AG09309 (cell line): ENCODE results near the gene GPR31.
"Not testable (repeated sequence)": the region's sequence is repeated elsewhere in the genome, so short reads cannot be mapped to it uniquely, and the experiment has no call there.

ENCODE experiments used
- DNase-seq: peaks from one replicate; pipeline ENCODE4 v3.0.0-alpha.2; 2010; ENCODE audit warnings: low read depth
- H3K4me3 ChIP-seq: 2 replicates; pipeline ENCODE4 v1.5.1; 2011; ENCODE audit warnings: mild to moderate bottlenecking, low read depth, low read length, moderate library complexity; ENCODE audit not compliant: control insufficient read depth
- CTCF ChIP-seq: IDR thresholded peaks from 2 replicates; pipeline ENCODE4 v1.5.1; 2011; ENCODE audit warnings: mild to moderate bottlenecking, low read depth, low read length, inconsistent platforms; ENCODE audit not compliant: insufficient read depth, control insufficient read depth; ENCODE audit errors: missing control alignments

Gene GPR31, protein sequence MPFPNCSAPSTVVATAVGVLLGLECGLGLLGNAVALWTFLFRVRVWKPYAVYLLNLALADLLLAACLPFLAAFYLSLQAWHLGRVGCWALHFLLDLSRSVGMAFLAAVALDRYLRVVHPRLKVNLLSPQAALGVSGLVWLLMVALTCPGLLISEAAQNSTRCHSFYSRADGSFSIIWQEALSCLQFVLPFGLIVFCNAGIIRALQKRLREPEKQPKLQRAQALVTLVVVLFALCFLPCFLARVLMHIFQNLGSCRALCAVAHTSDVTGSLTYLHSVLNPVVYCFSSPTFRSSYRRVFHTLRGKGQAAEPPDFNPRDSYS

DNA sequence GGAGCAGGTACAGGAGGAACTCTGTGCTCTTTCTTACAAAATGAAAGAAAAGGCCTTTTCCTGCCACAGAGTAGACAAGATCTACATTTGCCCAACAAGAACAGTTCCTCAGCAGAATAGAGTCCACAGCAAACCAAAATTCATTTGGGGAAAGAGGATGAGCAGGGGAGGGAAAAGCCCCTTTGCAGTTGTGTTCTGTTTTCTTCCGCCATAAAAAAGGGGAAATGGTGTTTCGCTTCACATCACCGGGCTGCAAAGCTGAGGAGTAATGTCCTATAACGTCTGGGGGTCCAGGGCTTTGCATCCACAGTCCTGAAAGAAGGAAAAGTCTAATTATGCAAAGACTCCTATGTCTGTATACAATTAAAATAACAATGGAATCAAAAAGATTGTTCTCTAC lies at the start of gene GPR31:
Gene GPR31, minus strand, starts transcription at position 118 of the 400 bp plus-strand sequence. CDS start 149 bp downstream, outside the sequence.
- no peak within 1 kb of the TSS for H3K4me3 ChIP-seq
- no peak for TF ChIP-seq CTCF
- DNase-seq, result no peak

GRCh38 chr6:167207527-167207926 lies 49.7 kb upstream of the GPR31 start:
- DNase-seq, result no peak
- TF ChIP-seq CTCF, result no peak
- H3K4me3 ChIP-seq, result no peak overlapping the region

GRCh38 chr6:167205316-167205715 lies 47.5 kb upstream of the GPR31 start:
- H3K4me3 ChIP-seq, DNase-seq: not testable (repeated sequence)

DNA sequence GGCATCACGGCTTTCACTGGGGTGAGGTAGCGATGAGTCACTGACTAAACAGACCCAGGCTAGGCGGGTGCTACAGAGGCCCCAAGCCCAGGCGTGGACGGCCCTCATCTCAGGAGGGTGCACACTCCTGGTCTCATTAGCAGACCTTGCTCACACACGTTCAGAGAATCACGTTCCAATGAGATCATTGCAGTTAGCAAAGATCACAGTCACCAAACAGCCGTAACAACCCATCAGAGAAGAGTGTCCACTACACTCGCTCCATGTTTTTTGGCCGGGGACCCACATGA lies 46.2 kb upstream of the GPR31 start:
- H3K4me3 ChIP-seq, DNase-seq: not testable (repeated sequence)

- not testable (repeated sequence) for H3K4me3 ChIP-seq, DNase-seq
Measured at GRCh38 chr6:167203261-167204058, 45.7 kb upstream of the GPR31 start.

GRCh38 chr6:167202613-167203012 lies 44.8 kb upstream of the GPR31 start:
- H3K4me3 ChIP-seq, DNase-seq: not testable (repeated sequence)

DNA sequence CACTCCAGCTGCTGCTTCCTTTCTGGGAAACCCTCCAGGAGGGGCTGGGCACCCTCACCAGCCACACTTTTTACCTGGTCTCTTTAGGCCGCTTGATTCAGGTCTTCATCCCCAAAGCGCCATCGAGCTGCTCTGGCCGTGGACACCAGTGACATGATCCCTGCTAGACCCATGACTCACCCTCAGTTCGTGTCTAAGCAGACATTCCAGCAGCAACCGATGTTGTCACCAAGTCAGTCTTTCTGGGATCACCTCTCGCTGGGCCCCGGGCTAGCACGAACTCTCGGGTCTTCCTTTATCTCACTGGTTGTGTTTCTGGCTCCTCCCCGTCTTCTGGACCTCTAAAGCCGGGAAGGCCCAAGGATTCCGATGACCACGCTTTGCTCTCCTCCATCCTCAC lies 43.0 kb upstream of the GPR31 start:
- H3K4me3 ChIP-seq, result no peak overlapping the region
- no peak for DNase-seq
- no peak for TF ChIP-seq CTCF

GRCh38 chr6:167195941-167196610 lies 38.3 kb upstream of the GPR31 start:
- DNase-seq, H3K4me3 ChIP-seq: not testable (repeated sequence)

DNA sequence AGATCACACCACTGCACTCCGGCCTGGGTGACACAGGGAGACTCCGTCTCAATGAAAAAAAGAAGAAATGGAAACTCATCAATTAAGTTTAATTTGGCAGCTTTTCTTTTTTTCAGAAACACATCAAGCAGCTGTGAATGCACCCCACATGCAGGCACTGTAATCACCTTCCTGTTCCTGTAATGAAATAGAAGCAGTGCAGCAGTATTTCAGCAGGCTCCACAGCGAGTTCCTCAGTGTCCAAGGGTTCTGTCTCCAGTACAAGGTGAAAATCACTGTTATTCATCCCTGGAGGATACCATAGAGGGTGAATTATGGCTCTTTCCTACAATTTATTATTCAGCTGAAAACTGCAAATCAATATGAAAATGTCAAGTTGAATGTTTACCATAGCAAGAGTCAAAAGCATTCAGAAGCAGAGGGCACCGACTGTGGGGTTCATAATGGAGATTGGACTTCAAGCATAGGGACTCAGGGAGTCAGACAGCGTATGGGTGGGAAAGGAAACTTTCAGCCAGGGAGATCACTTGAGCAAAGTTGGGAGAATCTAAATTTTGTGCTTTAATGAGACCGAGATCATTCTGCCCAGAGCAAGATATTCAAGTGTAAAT lies 35.8 kb upstream of the GPR31 start:
- not testable (repeated sequence) for H3K4me3 ChIP-seq, DNase-seq

DNA sequence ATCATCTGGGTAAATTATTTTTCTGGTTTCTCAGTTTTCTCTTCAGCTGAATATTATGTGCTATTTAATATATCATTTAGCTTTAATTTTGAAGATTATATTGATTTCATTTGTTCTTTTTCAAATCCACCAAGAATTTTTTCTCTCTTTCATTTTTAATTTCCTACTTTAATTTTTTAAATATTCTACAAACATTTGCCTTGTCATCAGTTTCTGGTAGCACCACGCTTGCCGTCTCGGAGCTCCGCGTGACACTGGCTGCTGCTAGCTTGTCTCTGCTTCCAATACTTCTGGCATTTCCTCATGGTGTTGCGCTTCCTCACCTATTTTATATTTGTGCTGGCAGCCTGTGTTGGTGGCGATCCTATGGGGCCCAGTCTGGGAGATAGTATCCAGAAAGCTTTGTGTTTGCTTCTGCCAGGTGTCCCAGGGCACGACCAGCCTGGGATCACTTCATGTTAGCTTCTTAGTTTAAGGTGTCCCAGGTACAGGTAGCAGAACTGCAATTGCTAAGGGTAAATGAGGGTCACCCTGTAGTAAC lies 33.3 kb upstream of the GPR31 start:
- DNase-seq, H3K4me3 ChIP-seq: not testable (repeated sequence)

- DNase-seq, H3K4me3 ChIP-seq: not testable (repeated sequence)
Measured at GRCh38 chr6:167187275-167187674, 29.5 kb upstream of the GPR31 start.

GRCh38 chr6:167185101-167185500 lies 27.3 kb upstream of the GPR31 start:
- not testable (repeated sequence) for H3K4me3 ChIP-seq, DNase-seq
